ENCODE results near the gene KIAA1614.

DNA sequence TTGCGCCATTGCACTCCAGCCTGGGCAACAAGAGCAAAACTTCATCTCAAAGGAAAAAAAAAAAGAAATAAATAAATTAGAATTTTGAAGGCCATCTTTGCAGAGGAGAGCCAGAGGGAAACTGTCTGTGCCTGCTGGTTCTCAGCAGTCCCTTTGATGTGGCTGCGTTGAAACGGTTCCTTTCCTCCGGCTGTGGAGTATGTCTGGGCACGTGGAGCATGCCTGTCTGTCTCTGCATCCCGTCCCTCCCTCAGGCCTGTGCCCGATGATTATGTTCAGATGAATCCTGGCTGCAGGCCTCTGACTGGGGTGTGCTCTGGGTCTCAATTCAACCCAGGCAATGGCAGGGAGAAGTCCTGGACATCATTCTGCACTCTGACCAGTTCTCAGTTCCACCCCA, 33.4 kb downstream of the KIAA1614 start:
- TF ChIP-seq SIN3A (IDR thresholded peaks at IDR 0.05; ENCODE audit: borderline replicate concordance, insufficient read depth, low read length) (no peak), FOXP2 (optimal IDR thresholded peaks at IDR 0.05; ENCODE audit: borderline replicate concordance, extremely low read depth, extremely low read length, insufficient read depth) (no peak), TAF1 (IDR thresholded peaks at IDR 0.05; ENCODE audit: borderline replicate concordance, insufficient read depth, low read length) (no peak)

Data from PFSK-1 (cell line).